Stimulated activated naive CD8-positive, alpha-beta T cell treated with anti-CD3 and anti-CD28 coated beads, Interleukin-15, Interleukin-2, amounts not matched to agents 100 U/mL and 50 U/mL, for 24 hours (primary cell): ENCODE measurements around the gene SNTG2.
"Not testable (repeated sequence)": the region's sequence is repeated elsewhere in the genome, so short reads cannot be mapped to it uniquely, and the experiment has no call there.

Experiments used
- ATAC-seq: fragments of 150-1000 bp; cut with Tn5 transposase; one replicate; pipeline ENCODE4 v1.10.0; 2021
- DNase-seq: peaks from one replicate; pipeline ENCODE4 v3.0.0; 2021

SNTG2 gene

GRCh38 chr2:950080-950966 lies at the start of gene SNTG2:
TSS of gene SNTG2 (plus strand) at chr2:950849. CDS start at chr2:950997, 148 bp downstream.
- ATAC-seq (peak; percentile 29), DNase-seq (peak; percentile 78)

- ATAC-seq, result no peak
- no peak for DNase-seq
These were observed 48.1 kb upstream of the SNTG2 start for GRCh38 chr2:902584-902983.

GRCh38 chr2:903223-903900 lies 47.3 kb upstream of the SNTG2 start:
- DNase-seq (no peak), ATAC-seq (no peak)

DNA sequence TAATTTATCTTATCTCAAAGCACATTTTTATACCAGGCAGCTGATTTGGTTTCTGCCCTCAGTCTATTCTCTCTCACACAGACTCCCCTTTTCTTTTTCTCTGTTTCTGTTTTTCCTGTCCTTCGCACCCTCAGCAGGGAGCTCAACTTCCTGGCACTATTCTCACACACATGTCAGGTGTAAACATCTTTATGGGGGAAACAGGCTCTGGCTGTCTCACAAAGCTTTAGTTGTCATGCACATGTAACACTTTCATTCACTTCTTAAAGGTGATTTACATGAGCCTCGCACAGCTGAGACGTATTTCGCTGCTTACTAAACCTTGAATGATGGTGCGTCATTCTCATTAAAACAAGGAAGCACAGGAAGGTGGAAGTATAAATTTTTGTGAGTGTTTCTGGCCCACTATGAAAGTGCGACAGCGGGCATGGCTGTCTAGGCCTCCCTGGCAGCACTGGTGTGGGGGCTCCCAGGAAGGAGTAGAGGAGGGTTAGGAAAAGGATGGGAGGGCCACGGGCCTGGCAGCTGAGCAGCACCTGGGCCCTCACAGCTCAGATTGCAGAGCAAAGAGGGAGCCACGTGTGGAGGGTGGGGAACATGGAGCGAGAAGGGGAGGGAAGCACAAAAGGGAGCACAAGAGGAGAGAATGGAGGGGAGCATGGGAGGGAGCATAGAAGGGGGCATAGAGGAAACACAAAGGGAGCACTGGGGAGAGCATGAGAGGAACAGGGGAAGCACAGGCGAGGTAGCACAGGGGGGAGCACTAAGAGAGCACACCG lies 46.2 kb upstream of the SNTG2 start:
- DNase-seq (no peak), ATAC-seq (no peak)

- ATAC-seq (no peak), DNase-seq (no peak)
These were observed 45.4 kb upstream of the SNTG2 start for GRCh38 chr2:905091-905832.

GRCh38 chr2:905833-906140 lies 44.9 kb upstream of the SNTG2 start:
- no peak for ATAC-seq
- no peak for DNase-seq

- ATAC-seq, result peak; percentile 55
- no peak for DNase-seq
These were observed 42.9 kb upstream of the SNTG2 start for GRCh38 chr2:907706-908105.

DNA sequence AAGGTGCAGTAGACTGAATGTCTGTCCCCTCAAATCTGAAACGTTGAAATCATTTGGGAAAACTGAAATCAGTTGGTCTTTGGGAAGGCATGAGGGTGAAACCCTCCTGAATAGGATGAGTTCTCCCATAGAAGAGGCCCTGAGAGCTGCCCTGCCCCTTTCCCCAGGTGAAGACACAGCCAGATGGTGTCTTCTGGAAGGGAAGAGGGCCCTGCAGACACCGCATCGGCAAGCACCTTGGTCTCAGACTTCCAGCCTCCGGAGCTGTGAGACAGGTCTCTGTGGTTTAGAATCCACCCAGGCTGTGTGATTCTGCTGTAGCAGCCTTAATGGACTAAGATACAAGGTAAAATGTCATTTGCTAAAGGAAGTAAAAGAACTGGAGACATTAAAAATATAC lies 42.1 kb upstream of the SNTG2 start:
- no peak for DNase-seq
- ATAC-seq, result no peak

DNA sequence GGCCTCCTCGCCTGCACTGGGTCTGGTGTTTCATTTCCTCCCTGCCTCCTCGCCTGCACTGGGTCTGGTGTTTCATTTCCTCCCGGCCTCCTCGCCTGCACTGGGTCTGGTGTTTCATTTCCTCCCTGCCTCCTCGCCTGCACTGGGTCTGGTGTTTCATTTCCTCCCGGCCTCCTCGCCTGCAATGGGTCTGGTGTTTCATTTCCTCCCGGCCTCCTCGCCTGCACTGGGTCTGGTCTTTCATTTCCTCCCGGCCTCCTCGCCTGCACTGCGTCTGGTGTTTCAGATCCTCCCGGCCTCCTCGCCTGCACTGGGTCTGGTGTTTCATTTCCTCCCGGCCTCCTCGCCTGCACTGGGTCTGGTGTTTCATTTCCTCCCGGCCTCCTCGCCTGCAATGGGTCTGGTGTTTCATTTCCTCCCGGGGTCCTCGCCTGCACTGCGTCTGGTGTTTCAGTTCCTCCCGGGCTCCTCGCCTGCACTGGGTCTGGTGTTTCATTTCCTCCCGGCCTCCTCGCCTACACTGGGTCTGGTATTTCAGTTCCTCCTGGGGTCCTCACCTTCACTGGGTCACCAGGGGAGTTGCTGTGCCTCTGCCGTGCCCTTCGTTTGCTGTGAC lies 40.8 kb upstream of the SNTG2 start:
- not testable (repeated sequence) for DNase-seq, ATAC-seq

DNA sequence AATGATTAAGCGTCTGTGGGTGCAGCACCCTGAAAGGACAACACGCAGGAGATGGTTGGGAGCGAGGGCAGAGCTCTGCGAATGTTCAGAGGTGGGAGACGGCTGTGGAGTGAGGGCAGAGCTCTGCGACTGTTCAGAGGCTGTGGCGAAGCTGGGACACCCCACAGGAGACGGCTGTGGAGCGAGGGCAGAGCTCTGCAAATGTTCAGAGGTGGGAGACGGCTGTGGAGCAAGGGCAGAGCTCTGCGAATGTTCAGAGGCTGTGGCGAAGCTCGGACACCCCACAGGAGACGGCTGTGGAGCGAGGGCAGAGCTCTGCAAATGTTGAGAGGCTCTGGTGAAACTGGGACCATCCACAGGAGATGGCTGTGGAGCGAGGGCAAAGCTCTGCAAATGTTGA lies 40.0 kb upstream of the SNTG2 start:
- ATAC-seq (no peak), DNase-seq (no peak)

- ATAC-seq (no peak), DNase-seq (no peak)
These were observed 34.7 kb upstream of the SNTG2 start for GRCh38 chr2:915979-916378.

DNA sequence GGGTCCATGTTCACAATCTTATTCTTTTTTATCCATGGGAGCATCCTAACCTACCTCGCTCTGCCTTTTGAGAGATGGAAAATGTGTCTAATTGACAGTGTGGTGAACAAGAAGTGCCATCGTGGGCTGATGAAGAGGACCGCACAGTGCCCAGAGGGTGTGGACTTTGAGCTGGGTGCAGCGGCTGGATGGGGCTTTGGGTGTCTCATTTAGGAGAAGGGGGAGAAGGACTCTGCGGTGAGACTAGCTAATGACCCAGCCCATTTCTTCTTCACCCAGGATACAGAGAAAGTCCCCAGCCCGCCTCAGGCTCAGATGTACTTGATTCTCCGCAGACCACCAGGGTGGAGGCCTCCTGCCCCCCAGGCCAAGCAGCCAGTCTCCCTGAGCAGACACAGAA lies 33.7 kb upstream of the SNTG2 start:
- ATAC-seq, result no peak
- DNase-seq, result no peak

DNA sequence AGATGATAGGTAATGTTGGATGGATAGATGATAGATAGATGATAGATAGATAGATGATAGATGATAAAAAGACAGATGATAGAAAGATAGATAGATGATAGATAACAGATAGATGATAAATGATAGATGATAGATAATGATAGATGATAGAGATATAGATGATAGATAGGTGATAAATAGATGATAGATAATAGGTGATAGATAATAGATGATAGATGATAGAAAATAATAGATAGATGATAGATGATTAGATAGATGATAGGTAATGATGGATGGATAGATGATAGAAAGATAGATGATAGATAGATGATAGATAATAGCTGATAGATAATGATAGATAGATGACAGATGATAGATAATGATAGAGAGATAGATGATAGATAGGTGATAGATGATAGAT lies 31.0 kb upstream of the SNTG2 start:
- DNase-seq, result no peak
- ATAC-seq, result no peak

- no peak for DNase-seq
- ATAC-seq, result no peak
These were observed 30.1 kb upstream of the SNTG2 start for GRCh38 chr2:920573-920972.

GRCh38 chr2:920999-921398 lies 29.6 kb upstream of the SNTG2 start:
- ATAC-seq (no peak), DNase-seq (no peak)

DNA sequence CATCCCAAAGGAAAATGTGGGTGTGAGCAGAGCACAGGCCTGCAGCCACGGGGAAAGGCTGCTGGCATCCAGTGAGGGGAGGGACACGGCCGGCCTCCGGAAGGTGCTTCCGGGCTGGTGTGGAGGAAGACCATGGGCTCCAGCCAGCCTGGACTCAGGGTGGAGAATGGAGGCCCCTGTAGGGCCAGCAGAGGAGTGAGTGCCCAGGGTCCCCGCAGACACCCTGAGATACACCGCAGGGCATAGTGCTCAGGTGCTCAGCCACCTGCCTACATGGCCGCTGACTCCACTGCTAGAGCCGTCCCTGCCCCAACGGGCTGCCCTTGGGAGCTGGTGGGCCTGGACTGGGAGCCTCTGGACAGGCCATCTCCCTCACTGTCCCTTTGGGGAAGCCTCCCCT lies 28.5 kb upstream of the SNTG2 start:
- DNase-seq (no peak), ATAC-seq (no peak)

- no peak for ATAC-seq
- no peak for DNase-seq
These were observed 26.6 kb upstream of the SNTG2 start for GRCh38 chr2:923832-924601.

DNA sequence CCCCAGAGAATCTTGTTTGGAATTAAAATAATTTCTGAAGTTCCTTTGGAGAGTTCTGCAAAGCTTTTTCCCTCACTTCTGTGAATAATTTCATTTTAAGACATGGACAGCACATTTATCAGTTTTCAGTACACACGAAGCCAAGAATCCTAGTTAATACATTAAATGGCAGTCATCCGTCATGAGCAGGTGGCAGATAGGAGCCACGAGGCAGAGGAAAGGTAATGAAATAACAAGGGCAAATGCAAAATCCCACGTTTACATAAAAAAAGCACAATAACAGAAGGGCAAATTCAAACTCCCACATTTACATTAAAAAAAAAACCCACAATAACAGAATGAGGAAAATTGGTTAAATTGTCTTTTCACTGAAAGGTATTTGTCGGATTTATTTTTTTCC lies 25.9 kb upstream of the SNTG2 start:
- no peak for ATAC-seq
- DNase-seq, result no peak

DNA sequence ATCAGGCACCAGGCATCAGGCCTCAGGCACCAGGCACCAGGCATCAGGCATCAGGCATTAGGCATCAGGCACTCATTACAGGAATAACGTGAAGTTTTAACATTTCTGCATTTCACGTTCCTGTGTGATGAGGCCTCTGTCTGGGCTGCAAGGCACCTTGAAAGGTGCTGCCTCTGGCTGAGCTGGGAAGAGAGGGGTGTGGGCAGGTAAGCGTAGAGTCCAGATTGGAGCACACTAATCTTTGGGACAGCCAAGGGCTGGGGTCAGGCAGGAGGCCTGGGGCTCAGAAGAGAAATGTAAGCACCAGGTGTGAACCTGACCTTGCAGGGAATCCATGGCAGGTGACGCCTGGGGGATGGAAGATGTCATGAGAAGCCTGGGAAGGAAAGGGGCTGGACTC lies 25.3 kb upstream of the SNTG2 start:
- ATAC-seq, result no peak
- DNase-seq, result no peak

DNA sequence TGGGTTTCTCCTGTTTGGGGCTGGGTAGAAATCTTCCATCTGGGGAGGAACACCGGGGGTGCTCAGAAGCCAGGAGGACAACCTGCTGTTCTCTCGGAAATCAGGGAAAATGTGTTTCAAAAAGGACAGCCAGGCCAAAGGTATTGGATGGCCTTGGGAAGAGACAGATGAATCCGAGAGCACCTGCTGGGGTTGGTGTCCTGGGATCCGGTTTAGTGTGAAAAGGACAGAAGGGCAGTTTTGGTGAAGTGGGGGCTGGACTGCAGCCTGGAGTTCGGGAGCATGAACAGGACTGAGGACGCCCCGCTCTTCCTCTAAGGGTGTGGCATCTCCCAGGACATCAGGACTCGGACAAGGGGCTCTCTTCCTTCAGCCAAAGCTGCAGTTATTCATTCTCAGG lies 24.9 kb upstream of the SNTG2 start:
- ATAC-seq (no peak), DNase-seq (no peak)

DNA sequence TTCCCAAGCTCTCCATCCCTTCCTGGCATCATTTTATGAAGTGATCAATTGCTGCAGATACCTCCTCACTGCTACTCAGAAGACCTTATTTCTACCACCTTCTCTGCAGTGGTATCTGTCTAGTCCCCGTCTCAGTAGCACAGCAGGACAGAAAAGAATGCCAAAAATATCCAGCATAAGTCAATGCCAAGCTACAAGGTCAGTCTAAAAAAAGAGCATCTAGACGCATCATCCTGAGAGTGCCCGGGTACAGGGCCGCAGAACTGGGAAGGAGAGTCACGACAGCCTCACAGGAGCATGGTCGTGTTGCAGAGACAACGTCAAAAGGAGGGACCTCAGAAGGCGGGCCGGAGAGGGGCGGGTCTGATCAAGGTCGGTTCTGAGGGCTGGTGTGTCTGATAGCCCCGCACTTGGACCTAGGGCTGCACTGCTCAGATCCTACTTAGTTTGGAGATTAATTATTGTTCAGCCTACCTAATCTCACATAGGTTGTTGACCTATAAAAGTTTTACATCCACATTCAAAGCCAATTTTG lies 24.3 kb upstream of the SNTG2 start:
- DNase-seq, result no peak
- ATAC-seq, result no peak
